SK-N-SH (cell line): ENCODE data around the gene TRMO. TPM values are rescaled to one million over a fixed set of nuclear protein-coding genes. Genes with fewer than 3 reads are reported as not detected.

Source experiments
- CTCF ChIA-PET: fragments of 300-600, 350-600 bp; formaldehyde crosslinking; extraction: SDS; loops from one replicate; lab custom pipeline; 2021; lab: Yijun Ruan, JAX
- POLR2A ChIA-PET: fragments of 350-600 bp; sonication (Branson Sonifier 250); formaldehyde crosslinking; extraction: SDS; loops from one replicate; lab custom pipeline; 2020; ENCODE audit warnings: antibody characterized with exemption, inconsistent platforms; lab: Yijun Ruan, JAX
- DNase-seq: peaks from one replicate; pipeline ENCODE4 v3.0.0; 2012
- H2AFZ ChIP-seq: fragments of 200-600 bp; sonication (generic); 2 replicates; pipeline ENCODE4 v1.8.1; 2016; ENCODE audit warnings: antibody characterized with exemption, mild to moderate bottlenecking, low read depth
- H3F3A ChIP-seq: fragments of 200-600 bp; sonication (generic); replicated peaks from 2 replicates; pipeline ENCODE3; 2016; ENCODE audit warnings: antibody characterized with exemption, mild to moderate bottlenecking; ENCODE audit not compliant: insufficient read depth
- H3K27ac ChIP-seq, 2 experiments: fragments of 200-500 bp in 1 of 2; fragments of 200-600 bp in 1 of 2; sonication (Bioruptor generic) in 1 of 2; sonication (generic), shearing (Covaris generic) in 1 of 2; 2 replicates each; pipeline versions ENCODE4 v1.5.1 to v1.6.1; 2014 to 2016; ENCODE audit warnings: low read depth in 2 of 2, inconsistent platforms in 1 of 2, low read length in 1 of 2, mild to moderate bottlenecking in 1 of 2, mixed read lengths in 1 of 2
- H3K27me3 ChIP-seq: fragments of 200-600 bp; sonication (generic), shearing (Covaris generic); 2 replicates; pipeline ENCODE4 v1.6.1; 2016; ENCODE audit warnings: mixed run types; ENCODE audit not compliant: insufficient read depth
- H3K36me3 ChIP-seq, 2 experiments: fragments of 200-500 bp in 1 of 2; fragments of 200-600 bp in 1 of 2; sonication (Bioruptor generic) in 1 of 2; sonication (generic) in 1 of 2; replicated peaks in 1 of 2; 2 replicates each; pipeline versions ENCODE3 to v1.5.1; 2014 to 2016; ENCODE audit warnings: low read length in 1 of 2, mild to moderate bottlenecking in 1 of 2; ENCODE audit not compliant: insufficient read depth in 2 of 2, control insufficient read depth in 1 of 2
- H3K4me1 ChIP-seq, 2 experiments: fragments of 200-500 bp in 1 of 2; fragments of 200-600 bp in 1 of 2; sonication (Bioruptor generic) in 1 of 2; sonication (generic), shearing (Covaris generic) in 1 of 2; 2 replicates each; pipeline versions ENCODE4 v1.5.1 to v1.6.1; 2014 to 2016; ENCODE audit warnings: low read depth in 1 of 2, low read length in 1 of 2, mixed run types in 1 of 2; ENCODE audit not compliant: insufficient read depth in 2 of 2, control insufficient read depth in 1 of 2
- H3K4me2 ChIP-seq: fragments of 200-600 bp; sonication (generic), shearing (Covaris generic); 2 replicates; pipeline ENCODE4 v1.6.1; 2017; ENCODE audit warnings: mixed run types
- H3K4me3 ChIP-seq, 2 experiments: fragments of 200-500 bp in 1 of 2; fragments of 200-600 bp in 1 of 2; sonication (Bioruptor generic) in 1 of 2; sonication (generic), shearing (Covaris generic) in 1 of 2; 2 replicates each; pipeline versions ENCODE4 v1.5.1 to v1.8.1; 2014 to 2016; ENCODE audit warnings: low read depth in 2 of 2, inconsistent platforms in 1 of 2, low read length in 1 of 2, mild to moderate bottlenecking in 1 of 2, mixed read lengths in 1 of 2, moderate library complexity in 1 of 2
- H3K79me2 ChIP-seq: fragments of 200-600 bp; sonication (generic); 2 replicates; pipeline ENCODE4 v1.8.1; 2017; ENCODE audit warnings: mild to moderate bottlenecking; ENCODE audit not compliant: insufficient read depth
- H3K9ac ChIP-seq: fragments of 200-600 bp; sonication (generic); 2 replicates; pipeline ENCODE4 v1.6.1; 2017; ENCODE audit warnings: mixed run types
- H3K9me2 ChIP-seq: fragments of 200-600 bp; sonication (generic); 2 replicates; pipeline ENCODE4 v1.6.1; 2017; ENCODE audit warnings: mixed run types
- H3K9me3 ChIP-seq: fragments of 200-600 bp; sonication (generic); 2 replicates; pipeline ENCODE4 v1.6.1; 2017; ENCODE audit warnings: mixed run types, mild to moderate bottlenecking, moderate library complexity
- H4K20me1 ChIP-seq: fragments of 200-600 bp; sonication (generic); 2 replicates; pipeline ENCODE4 v1.6.1; 2017; ENCODE audit warnings: mild to moderate bottlenecking, mixed run types; ENCODE audit not compliant: insufficient read depth
- ELF1 ChIP-seq: IDR thresholded peaks from 2 replicates; pipeline ENCODE4 v1.4.0; 2012
- EP300 ChIP-seq, 2 experiments: IDR thresholded peaks; 2 replicates each; pipeline versions ENCODE4 v1.4.0 to v1.6.1; 2012; ENCODE audit warnings: borderline replicate concordance in 1 of 2, low read depth in 1 of 2, low read length in 1 of 2
- GABPA ChIP-seq: IDR thresholded peaks from 2 replicates; pipeline ENCODE4 v1.4.0; 2012; ENCODE audit warnings: low read depth, mild to moderate bottlenecking
- JUND ChIP-seq: IDR thresholded peaks from 2 replicates; pipeline ENCODE4 v1.4.0; 2012
- MEF2A ChIP-seq: IDR thresholded peaks from 2 replicates; pipeline ENCODE4 v1.4.0; 2012; ENCODE audit warnings: low read depth, borderline replicate concordance
- NFIC ChIP-seq: IDR thresholded peaks from 2 replicates; pipeline ENCODE4 v1.4.0; 2012; ENCODE audit warnings: borderline replicate concordance
- NRF1 ChIP-seq: IDR thresholded peaks from 2 replicates; pipeline ENCODE4 v1.6.1; 2012; ENCODE audit warnings: low read depth, mild to moderate bottlenecking, low read length
- RAD21 ChIP-seq: IDR thresholded peaks from 2 replicates; pipeline ENCODE4 v1.6.1; 2012; ENCODE audit warnings: mild to moderate bottlenecking, low read length
- RCOR1 ChIP-seq: fragments of 150-350 bp; IDR thresholded peaks from 2 replicates; pipeline ENCODE4 v1.6.1; 2017; ENCODE audit warnings: antibody characterized with exemption, low read length
- RFX5 ChIP-seq: IDR thresholded peaks from 2 replicates; pipeline ENCODE4 v1.6.1; 2012; ENCODE audit warnings: mild to moderate bottlenecking, improper control_type of control experiment, low read length
- RXRA ChIP-seq: IDR thresholded peaks from 2 replicates; pipeline ENCODE4 v1.4.0; 2012; ENCODE audit warnings: low read depth, mild to moderate bottlenecking, borderline replicate concordance
- SIN3A ChIP-seq: IDR thresholded peaks from 2 replicates; pipeline ENCODE4 v1.6.1; 2012; ENCODE audit warnings: low read depth, mild to moderate bottlenecking, low read length, moderate library complexity, borderline replicate concordance
- SMC3 ChIP-seq: IDR thresholded peaks from 2 replicates; pipeline ENCODE4 v1.6.1; 2012; ENCODE audit warnings: low read depth, low read length, improper control_type of control experiment
- TAF1 ChIP-seq: IDR thresholded peaks from 2 replicates; pipeline ENCODE4 v1.6.1; 2012; ENCODE audit warnings: low read depth, mild to moderate bottlenecking, low read length, moderate library complexity, borderline replicate concordance
- USF2 ChIP-seq: fragments of 150-350 bp; IDR thresholded peaks from 2 replicates; pipeline ENCODE4 v1.6.1; 2017; ENCODE audit warnings: antibody characterized with exemption, low read length, low read depth, borderline replicate concordance
- YY1 ChIP-seq: IDR thresholded peaks from 2 replicates; pipeline ENCODE4 v1.4.0; 2012; ENCODE audit warnings: low read depth, mild to moderate bottlenecking
- WGBS: methylation state at CpG from one replicate; pipeline ENCODE4 v1.1.6; 2017; ENCODE audit warnings: low lambda C conversion rate; 5-methylcytosine and 5-hydroxymethylcytosine counted together
- polyA plus RNA-seq, 3 experiments: library from polyadenylated mRNA; depleted of rRNA; stranded (reverse); fragments of >200 nt; gene quantifications; 2 replicates each; pipeline ENCODE4 v1.2.3, GENCODE V29; 2012

TRMO gene
- polyA plus RNA-seq, 1 of the 3 experiments (the other 2 are of a cell fraction) = 8.1 TPM

GRCh38 chr9:97895695-97896332 lies 26.5 kb downstream of the TRMO start:
- Histone ChIP-seq H3K4me1 (no peaks in the 10 kb centered on the region), H3K9me3 (no peaks in the 10 kb centered on the region), H3K4me3 (no peak overlapping the region), H3K79me2 (no peaks in the 10 kb centered on the region), H3K36me3 (no peaks in the 10 kb centered on the region), H3K9me2 (no peaks in the 10 kb centered on the region), H3K27me3 (no peaks in the 10 kb centered on the region), H3F3A (peaks cover 4% of the 10 kb centered on the region), H3K9ac (no peak overlapping the region), H3K4me2 (no peak overlapping the region), H4K20me1 (no peaks in the 10 kb centered on the region), H3K27ac (no peak overlapping the region), H2AFZ (no peak overlapping the region)
- ChIA-PET POLR2A (no interaction called here), CTCF (interaction anchor here (1.1 to 2.0 kb wide), 2 partner anchors 11 to 28 kb away, joined by 3 to 4 read pairs; no protein-coding TSS in a partner anchor)
- TF ChIP-seq SMC3 (no peak), YY1 (no peak), TAF1 (no peak), RAD21 (no peak), RXRA (no peak), NRF1 (no peak), RCOR1 (no peak), USF2 (no peak), MEF2A (no peak)
- no peak for DNase-seq
- 68% methylated on average over 4 of the region's 6 CpGs for WGBS

GRCh38 chr9:97895211-97895610 lies 27.1 kb downstream of the TRMO start:
- 73% methylated on average over 1 of the region's 1 CpG for WGBS
- Histone ChIP-seq H3K79me2 (no peaks in the 10 kb centered on the region), H3F3A (peaks cover 4% of the 10 kb centered on the region), H3K27ac (no peak overlapping the region), H3K9ac (no peak overlapping the region), H4K20me1 (no peaks in the 10 kb centered on the region), H3K27me3 (no peaks in the 10 kb centered on the region), H3K9me3 (no peaks in the 10 kb centered on the region), H3K36me3 (no peaks in the 10 kb centered on the region), H3K9me2 (no peaks in the 10 kb centered on the region), H3K4me3 (no peak overlapping the region), H3K4me2 (no peak overlapping the region), H3K4me1 (no peaks in the 10 kb centered on the region), H2AFZ (no peak overlapping the region)
- ChIA-PET POLR2A (no interaction called here), CTCF (interaction anchor here (2.0 kb wide), 1 partner anchor 11 kb away, joined by 4 read pairs; no protein-coding TSS in a partner anchor)
- DNase-seq = no peak
- TF ChIP-seq NRF1 (no peak), EP300 (IDR thresholded peaks at IDR 0.05; ENCODE audit: borderline replicate concordance in 1 of 2, low read depth in 1 of 2, low read length in 1 of 2) (no peak), ELF1 (no peak), GABPA (no peak), USF2 (no peak), NFIC (no peak), JUND (no peak), SMC3 (no peak), RXRA (no peak), RFX5 (no peak), SIN3A (no peak)
